Epithelial cell of prostate (primary cell): Measurements from ENCODE around the gene SLC9A9.

Experiments used
- DNase-seq: peaks from one replicate; pipeline ENCODE4 v3.0.0-alpha.2; 2011; ENCODE audit warnings: low read depth, low spot score
- H3K27ac ChIP-seq: fragments of 450-650 bp; 2 replicates; pipeline ENCODE4 v1.5.1; 2017; ENCODE audit warnings: mild to moderate bottlenecking

The SLC9A9 gene

GRCh38 chr3:143484846-143485512 is 363.3 kb downstream of the SLC9A9 start:
- no peak for DNase-seq
- no peak overlapping the region for H3K27ac ChIP-seq

- no peak overlapping the region for H3K27ac ChIP-seq
- no peak for DNase-seq
Measured at GRCh38 chr3:143483214-143483613, 365.1 kb downstream of the SLC9A9 start.

GRCh38 chr3:143482106-143483088 is 365.9 kb downstream of the SLC9A9 start:
- no peak overlapping the region for H3K27ac ChIP-seq
- DNase-seq: no peak

- no peak for DNase-seq
- no peak overlapping the region for H3K27ac ChIP-seq
Measured at GRCh38 chr3:143480344-143480743, 367.9 kb downstream of the SLC9A9 start.

- no peak overlapping the region for H3K27ac ChIP-seq
- no peak for DNase-seq
Measured at GRCh38 chr3:143479727-143480126, 368.5 kb downstream of the SLC9A9 start.

GRCh38 chr3:143478115-143478693 is 370.1 kb downstream of the SLC9A9 start:
- no peak for DNase-seq
- no peak overlapping the region for H3K27ac ChIP-seq

GRCh38 chr3:143476965-143477640 is 371.2 kb downstream of the SLC9A9 start:
- DNase-seq: no peak
- no peak overlapping the region for H3K27ac ChIP-seq

- DNase-seq: no peak
- no peak overlapping the region for H3K27ac ChIP-seq
Measured at GRCh38 chr3:143475981-143476380, 372.3 kb downstream of the SLC9A9 start.

GRCh38 chr3:143472731-143473523 is 375.3 kb downstream of the SLC9A9 start:
- no peak overlapping the region for H3K27ac ChIP-seq
- no peak for DNase-seq

GRCh38 chr3:143471705-143472104 is 376.6 kb downstream of the SLC9A9 start:
- no peak for DNase-seq
- H3K27ac ChIP-seq: no peak overlapping the region

GRCh38 chr3:143469159-143469558 is 379.1 kb downstream of the SLC9A9 start:
- DNase-seq: no peak
- H3K27ac ChIP-seq: no peak overlapping the region

- DNase-seq: no peak
Measured at GRCh38 chr3:143465666-143466065, 382.6 kb downstream of the SLC9A9 start.

GRCh38 chr3:143464850-143465249 is 383.4 kb downstream of the SLC9A9 start:
- no peak for DNase-seq
- no peak overlapping the region for H3K27ac ChIP-seq

More at GRCh38 chr3:143465666-143466065, 382.6 kb downstream of the SLC9A9 start:
- H3K27ac ChIP-seq: no peak overlapping the region

GRCh38 chr3:143455480-143455879 is 392.8 kb downstream of the SLC9A9 start:
- no peak overlapping the region for H3K27ac ChIP-seq
- no peak for DNase-seq

- H3K27ac ChIP-seq: no peak overlapping the region
- DNase-seq: no peak
Measured at GRCh38 chr3:143450632-143451031, 397.6 kb downstream of the SLC9A9 start.

GRCh38 chr3:143447491-143447890 is 400.8 kb downstream of the SLC9A9 start:
- DNase-seq: no peak
- H3K27ac ChIP-seq: no peak overlapping the region

- peak; percentile 49 for DNase-seq
- H3K27ac ChIP-seq: peak overlapping the region; percentile 90
Measured at GRCh38 chr3:143445118-143445517, 403.1 kb downstream of the SLC9A9 start.

GRCh38 chr3:143443851-143444331 is 404.4 kb downstream of the SLC9A9 start:
- peak overlapping the region; percentile 90 for H3K27ac ChIP-seq
- peak; percentile 99 for DNase-seq

GRCh38 chr3:143442814-143443447 is 405.3 kb downstream of the SLC9A9 start:
- no peak for DNase-seq
- H3K27ac ChIP-seq: peak overlapping the region; percentile 90
